ENCODE measurements around the gene ARMC12. TPM values are rescaled to one million over a fixed set of nuclear protein-coding genes. Genes with fewer than 3 reads are reported as not detected.

ARMC12 gene
- total and polyA plus RNA-seq, 10 of the 15 experiments (the other 5 are each of a cell fraction or from before 2014, with no cell fraction given) = 0.10 to 1.6 (median 0.62) TPM

DNA sequence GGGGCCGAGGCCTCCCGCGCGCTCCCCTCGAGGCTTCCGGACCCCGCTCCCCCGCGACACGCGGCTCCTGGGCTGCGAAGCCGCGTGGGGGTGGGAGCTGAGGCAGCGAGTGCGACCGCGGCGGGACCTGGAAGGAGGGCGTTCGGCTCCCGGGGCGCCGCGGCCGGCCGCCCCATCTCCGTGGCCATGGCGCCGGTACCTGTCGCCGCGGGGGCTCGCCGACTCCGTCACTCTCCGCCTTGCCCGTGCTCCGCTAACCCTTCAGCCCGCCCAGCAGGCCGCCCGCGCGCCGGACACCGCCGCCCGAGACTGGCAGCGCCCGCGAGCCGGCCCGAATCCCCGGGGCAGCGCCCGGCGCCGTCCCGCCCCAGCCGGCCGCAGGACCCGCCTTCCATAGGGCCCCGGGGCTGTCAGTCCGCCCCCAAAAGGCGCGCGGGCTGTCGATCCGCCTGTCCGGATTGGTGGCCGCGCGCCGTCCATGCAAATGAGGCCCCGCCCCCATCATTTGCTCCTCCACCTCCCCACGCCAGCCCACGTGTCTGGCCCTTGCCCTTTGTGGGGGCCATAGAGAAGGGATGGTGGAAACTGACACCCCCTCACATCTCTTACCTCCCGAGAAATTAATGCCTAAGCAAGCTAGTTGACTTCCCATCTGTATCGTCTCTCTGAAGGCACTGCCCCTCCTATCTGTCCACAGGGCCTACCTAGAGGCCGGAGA, 48.1 kb upstream of the ARMC12 start, which contains the start of gene FKBP5 (continued):
- TF ChIP-seq BACH1 (IDR thresholded peaks at IDR 0.05; ENCODE audit: borderline replicate concordance) (peak; percentile 92; the same call in 1 of the 2 replicates), CREB1 (IDR thresholded peaks at IDR 0.05; ENCODE audit: low read depth) (no peak; the same call in 1 of the 2 replicates), TAF1 (IDR thresholded peaks at IDR 0.05; ENCODE audit: borderline replicate concordance, low read depth, low read length) (peak; percentile 75; the same call in 1 of the 2 replicates), CBX3 (IDR thresholded peaks at IDR 0.05; ENCODE audit: borderline replicate concordance, low read depth) (no peak), JUNB (IDR thresholded peaks at IDR 0.05) (no peak), SPI1 (IDR thresholded peaks at IDR 0.05; ENCODE audit: borderline replicate concordance, insufficient read depth, low read depth, low read length) (no peak), ZSCAN29 (IDR thresholded peaks at IDR 0.05) (no peak), NR2F1 (conservative IDR thresholded peaks at IDR 0.05) (peak; percentile 97), MTA2 (IDR thresholded peaks at IDR 0.05; ENCODE audit: low read depth) (0 out of 2 replicates have a peak, but pooled peaks have one; percentile 7), MYC (IDR thresholded peaks at IDR 0.05; ENCODE audit: insufficient read depth, insufficient read length, insufficient replicate concordance, low read length, severe bottlenecking) (no peak), JUND (IDR thresholded peaks at IDR 0.05; ENCODE audit: low read depth, low read length) (no peak), PKNOX1 (IDR thresholded peaks at IDR 0.05) (peak; percentile 98), SUPT20H (IDR thresholded peaks at IDR 0.05; ENCODE audit: borderline replicate concordance, control insufficient read depth, low read depth, low read length) (no peak), TARDBP (IDR thresholded peaks at IDR 0.05; ENCODE audit: borderline replicate concordance) (no peak), CHD2 (IDR thresholded peaks at IDR 0.05; ENCODE audit: borderline replicate concordance, low read depth, low read length) (peak; percentile 87), ZBTB4 (CRISPR knock-in tag; IDR thresholded peaks at IDR 0.05) (no peak), BMI1 (IDR thresholded peaks at IDR 0.05; ENCODE audit: borderline replicate concordance) (no peak), POU2F2 (IDR thresholded peaks at IDR 0.05; ENCODE audit: borderline replicate concordance, low read depth, low read length) (peak; percentile 97; the same call in 2 of the 3 replicates), NRF1 (conservative IDR thresholded peaks at IDR 0.05; ENCODE audit: low read depth, low read length) (no peak), ZBED1 (IDR thresholded peaks at IDR 0.05; ENCODE audit: borderline replicate concordance) (no peak), LARP7 (IDR thresholded peaks at IDR 0.05) (no peak; the same call in none of the 2 replicates), SIN3A (IDR thresholded peaks at IDR 0.05; ENCODE audit: low read depth, low read length) (no peak)
- TF ChIP-seq, protein P1, sequence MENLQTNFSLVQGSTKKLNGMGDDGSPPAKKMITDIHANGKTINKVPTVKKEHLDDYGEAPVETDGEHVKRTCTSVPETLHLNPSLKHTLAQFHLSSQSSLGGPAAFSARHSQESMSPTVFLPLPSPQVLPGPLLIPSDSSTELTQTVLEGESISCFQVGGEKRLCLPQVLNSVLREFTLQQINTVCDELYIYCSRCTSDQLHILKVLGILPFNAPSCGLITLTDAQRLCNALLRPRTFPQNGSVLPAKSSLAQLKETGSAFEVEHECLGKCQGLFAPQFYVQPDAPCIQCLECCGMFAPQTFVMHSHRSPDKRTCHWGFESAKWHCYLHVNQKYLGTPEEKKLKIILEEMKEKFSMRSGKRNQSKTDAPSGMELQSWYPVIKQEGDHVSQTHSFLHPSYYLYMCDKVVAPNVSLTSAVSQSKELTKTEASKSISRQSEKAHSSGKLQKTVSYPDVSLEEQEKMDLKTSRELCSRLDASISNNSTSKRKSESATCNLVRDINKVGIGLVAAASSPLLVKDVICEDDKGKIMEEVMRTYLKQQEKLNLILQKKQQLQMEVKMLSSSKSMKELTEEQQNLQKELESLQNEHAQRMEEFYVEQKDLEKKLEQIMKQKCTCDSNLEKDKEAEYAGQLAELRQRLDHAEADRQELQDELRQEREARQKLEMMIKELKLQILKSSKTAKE (IDR thresholded peaks at IDR 0.05; ENCODE audit: low read depth, poor library complexity, severe bottlenecking) = no peak
- TF ChIP-seq, protein P2, sequence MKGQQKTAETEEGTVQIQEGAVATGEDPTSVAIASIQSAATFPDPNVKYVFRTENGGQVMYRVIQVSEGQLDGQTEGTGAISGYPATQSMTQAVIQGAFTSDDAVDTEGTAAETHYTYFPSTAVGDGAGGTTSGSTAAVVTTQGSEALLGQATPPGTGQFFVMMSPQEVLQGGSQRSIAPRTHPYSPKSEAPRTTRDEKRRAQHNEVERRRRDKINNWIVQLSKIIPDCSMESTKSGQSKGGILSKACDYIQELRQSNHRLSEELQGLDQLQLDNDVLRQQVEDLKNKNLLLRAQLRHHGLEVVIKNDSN (IDR thresholded peaks at IDR 0.05; ENCODE audit: borderline replicate concordance, extremely low read length, insufficient read depth, low read depth, low read length) = peak; percentile 67

Measured in GM12878 (cell line).